NCI-H524 treated with DMSO at 0.1 percent for 48 hours (cell line): ENCODE results near the gene ALG12.

Experiments
- DNase-seq: peaks from one replicate; lab custom pipeline; 2025; lab: John Stamatoyannopoulos, UW

ALG12 gene

GRCh38 chr22:49929994-49930575 is 11.8 kb upstream of the ALG12 start:
- no peak for DNase-seq

- DNase-seq: no peak
These were observed 11.2 kb upstream of the ALG12 start for GRCh38 chr22:49929211-49929979.

- no peak for DNase-seq
These were observed 10.4 kb upstream of the ALG12 start for GRCh38 chr22:49928555-49929210.

GRCh38 chr22:49928185-49928495 is 9.9 kb upstream of the ALG12 start:
- DNase-seq: no peak

- no peak for DNase-seq
These were observed 9.4 kb upstream of the ALG12 start for GRCh38 chr22:49927483-49928184.

GRCh38 chr22:49926916-49927315 is 8.7 kb upstream of the ALG12 start:
- no peak for DNase-seq

- no peak for DNase-seq
These were observed 7.4 kb upstream of the ALG12 start for GRCh38 chr22:49925525-49926128.

GRCh38 chr22:49924113-49924833 is 6.0 kb upstream of the ALG12 start:
- no peak for DNase-seq

GRCh38 chr22:49923445-49923844 is 5.2 kb upstream of the ALG12 start:
- DNase-seq: no peak

- no peak for DNase-seq
These were observed 4.7 kb upstream of the ALG12 start for GRCh38 chr22:49922926-49923325.

- no peak for DNase-seq
These were observed 4.2 kb upstream of the ALG12 start for GRCh38 chr22:49922484-49922883.

GRCh38 chr22:49921508-49922278 is 3.5 kb upstream of the ALG12 start:
- DNase-seq: no peak

GRCh38 chr22:49920859-49921258 is 2.6 kb upstream of the ALG12 start:
- no peak for DNase-seq

GRCh38 chr22:49918911-49919881 is 958 bp upstream of the ALG12 start:
- DNase-seq: no peak

- no peak for DNase-seq
These were observed 1.4 kb downstream of the ALG12 start for GRCh38 chr22:49916831-49917230.

GRCh38 chr22:49915610-49916009 is 2.6 kb downstream of the ALG12 start:
- DNase-seq: no peak

- no peak for DNase-seq
These were observed 4.0 kb downstream of the ALG12 start for GRCh38 chr22:49914256-49914655.

GRCh38 chr22:49913446-49913845 is 4.8 kb downstream of the ALG12 start:
- no peak for DNase-seq

- no peak for DNase-seq
These were observed 5.2 kb downstream of the ALG12 start for GRCh38 chr22:49913026-49913425.
